GM19099 (cell line): ENCODE data around the gene ACYP2.

Source experiments
- POLR2A ChIP-seq: IDR thresholded peaks from 3 replicates; pipeline ENCODE4 v1.6.1; 2011; ENCODE audit warnings: low read depth; ENCODE audit not compliant: insufficient read length; ENCODE audit errors: extremely low read depth

ACYP2 gene

GRCh38 chr2:54115284-54116137 lies at the start of gene ACYP2:
Gene ACYP2 (plus strand): TSS chr2:54115615.
- peak; percentile 89 for TF ChIP-seq POLR2A

GRCh38 chr2:54065891-54066290 lies 49.5 kb upstream of the ACYP2 start:
- no peak for TF ChIP-seq POLR2A

- TF ChIP-seq POLR2A, result no peak
Measured at GRCh38 chr2:54067851-54068375, 47.5 kb upstream of the ACYP2 start.

GRCh38 chr2:54073796-54074195 lies 41.6 kb upstream of the ACYP2 start:
- no peak for TF ChIP-seq POLR2A

- no peak for TF ChIP-seq POLR2A
Measured at GRCh38 chr2:54074606-54075341, 40.6 kb upstream of the ACYP2 start.

- TF ChIP-seq POLR2A, result no peak
Measured at GRCh38 chr2:54076586-54076985, 38.8 kb upstream of the ACYP2 start.

- TF ChIP-seq POLR2A, result no peak
Measured at GRCh38 chr2:54077088-54077900, 38.1 kb upstream of the ACYP2 start.

- no peak for TF ChIP-seq POLR2A
Measured at GRCh38 chr2:54079331-54079730, 36.1 kb upstream of the ACYP2 start.

GRCh38 chr2:54081574-54081973 lies 33.8 kb upstream of the ACYP2 start:
- TF ChIP-seq POLR2A, result no peak

- TF ChIP-seq POLR2A, result no peak
Measured at GRCh38 chr2:54083021-54083420, 32.4 kb upstream of the ACYP2 start.

- no peak for TF ChIP-seq POLR2A
Measured at GRCh38 chr2:54083445-54083844, 32.0 kb upstream of the ACYP2 start.

GRCh38 chr2:54084600-54084999 lies 30.8 kb upstream of the ACYP2 start:
- no peak for TF ChIP-seq POLR2A

- no peak for TF ChIP-seq POLR2A
Measured at GRCh38 chr2:54085069-54085468, 30.3 kb upstream of the ACYP2 start.

GRCh38 chr2:54086157-54086556 lies 29.3 kb upstream of the ACYP2 start:
- no peak for TF ChIP-seq POLR2A

- no peak for TF ChIP-seq POLR2A
Measured at GRCh38 chr2:54088191-54088634, 27.2 kb upstream of the ACYP2 start.

GRCh38 chr2:54088719-54089118 lies 26.7 kb upstream of the ACYP2 start:
- TF ChIP-seq POLR2A, result no peak
